BJ (cell line): Measurements from ENCODE around the gene CHI3L1. TPM values are rescaled to one million over a fixed set of nuclear protein-coding genes. Genes with fewer than 3 reads are reported as not detected.

Experiments used
- CTCF ChIA-PET: fragments of 350-600 bp; formaldehyde crosslinking; extraction: SDS; loops from one replicate; lab custom pipeline; 2021; ENCODE audit warnings: antibody characterized with exemption, inconsistent platforms; lab: Yijun Ruan, JAX
- POLR2A ChIA-PET: fragments of 300-600 bp; sonication (Branson Sonifier 250); formaldehyde crosslinking; extraction: SDS; loops from one replicate; lab custom pipeline; 2021; ENCODE audit warnings: antibody characterized with exemption; lab: Charles Lee
- DNase-seq: peaks from one replicate; pipeline ENCODE4 v3.0.0-alpha.2; 2011; ENCODE audit warnings: low read depth
- H3K27me3 ChIP-seq: 2 replicates; pipeline ENCODE4 v1.6.0; 2011; ENCODE audit warnings: low read length; ENCODE audit not compliant: control insufficient read depth, insufficient read depth
- H3K36me3 ChIP-seq: 2 replicates; pipeline ENCODE4 v1.5.1; 2011; ENCODE audit warnings: low read length; ENCODE audit not compliant: control insufficient read depth, insufficient read depth
- H3K4me3 ChIP-seq: 2 replicates; pipeline ENCODE4 v1.5.1; 2011; ENCODE audit warnings: low read depth, mild to moderate bottlenecking, control low read depth, low read length
- CTCF ChIP-seq: IDR thresholded peaks from 2 replicates; pipeline ENCODE4 v1.5.1; 2011; ENCODE audit warnings: low read depth, mild to moderate bottlenecking, control low read depth, inconsistent platforms, low read length, moderate library complexity; ENCODE audit not compliant: insufficient read depth
- polyA plus RNA-seq: library from polyadenylated mRNA; depleted of rRNA; stranded (reverse); fragments of >200 nt; gene quantifications from 2 replicates; pipeline ENCODE4 v1.2.3, GENCODE V29; 2011

Gene CHI3L1
- polyA plus RNA-seq, 1 experiment = 0.20 TPM

DNA sequence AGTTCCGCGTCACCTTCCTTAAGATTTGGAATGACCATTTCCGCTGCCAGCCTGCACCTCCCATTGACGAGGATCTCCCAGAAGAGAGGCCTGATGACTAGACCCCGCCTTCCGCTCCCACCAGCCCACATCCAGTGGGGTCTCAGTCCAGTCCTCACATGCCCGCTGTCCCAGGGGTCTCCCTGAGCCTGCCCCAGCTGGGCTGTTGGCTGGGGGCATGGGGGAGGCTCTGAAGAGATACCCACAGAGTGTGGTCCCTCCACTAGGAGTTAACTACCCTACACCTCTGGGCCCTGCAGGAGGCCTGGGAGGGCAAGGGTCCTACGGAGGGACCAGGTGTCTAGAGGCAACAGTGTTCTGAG is 20.7 kb downstream of the CHI3L1 start:
- TF ChIP-seq CTCF = no peak
- no peak for DNase-seq
- Histone ChIP-seq H3K4me3 (no peak overlapping the region), H3K27me3 (no peaks in the 10 kb centered on the region; the same call in 1 of the 2 replicates), H3K36me3 (no peaks in the 10 kb centered on the region)
- CTCF ChIA-PET = interaction anchor here (1.0 to 12.2 kb wide), 5 partner anchors 10 to 126 kb away, joined by 3 to 183 read pairs (median 4); partner anchors contain the start of genes ADORA1 and MYBPH
- POLR2A ChIA-PET = no interaction called here

GRCh38 chr1:203165101-203165799 is 21.3 kb downstream of the CHI3L1 start:
- DNase-seq = no peak
- Histone ChIP-seq H3K36me3 (no peaks in the 10 kb centered on the region), H3K4me3 (no peak overlapping the region), H3K27me3 (no peaks in the 10 kb centered on the region; the same call in 1 of the 2 replicates)
- no peak for TF ChIP-seq CTCF
- CTCF ChIA-PET = interaction anchor here (1.0 to 12.2 kb wide), 4 partner anchors 16 to 126 kb away, joined by 3 to 183 read pairs (median 12); partner anchors contain the start of gene ADORA1
- POLR2A ChIA-PET = no interaction called here

DNA sequence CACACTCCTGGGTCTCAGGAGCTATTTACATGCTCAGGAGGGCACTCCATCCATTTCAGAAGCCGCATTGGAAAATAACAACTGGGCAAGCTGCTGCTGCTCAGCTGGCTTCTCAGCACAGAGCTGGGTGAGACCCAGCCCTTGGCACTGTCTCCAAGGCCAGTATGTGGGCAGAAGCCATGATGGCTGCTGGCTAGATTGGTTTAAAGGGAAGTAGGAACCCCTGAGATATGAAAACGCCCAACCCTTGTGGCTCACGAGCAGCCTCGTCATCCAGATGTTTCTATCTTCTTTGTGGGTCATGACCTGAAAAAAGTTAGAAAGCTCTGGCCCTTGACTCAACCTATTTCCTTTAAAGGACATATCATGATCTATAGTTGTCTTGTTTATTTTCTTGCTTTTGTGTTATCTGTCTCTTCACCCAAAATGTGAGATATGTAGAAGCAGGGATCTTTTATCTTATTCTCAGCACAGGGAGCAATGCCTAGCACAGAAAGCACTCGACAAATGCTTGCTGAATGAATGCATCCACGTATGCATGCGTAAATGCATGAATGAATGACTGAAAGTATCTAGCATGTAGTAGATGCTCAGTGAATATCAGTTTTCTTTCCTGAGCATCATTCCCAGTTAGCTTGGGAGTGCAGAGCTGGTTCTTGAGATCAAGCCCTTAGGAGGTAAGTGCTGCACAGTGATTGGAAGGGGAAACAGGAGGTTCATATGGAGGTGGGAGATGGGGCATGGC is 22.4 kb downstream of the CHI3L1 start:
- no peaks in the 10 kb centered on the region; the same call in 1 of the 2 replicates for H3K27me3 ChIP-seq
- TF ChIP-seq CTCF = no peak
- H3K4me3 ChIP-seq = no peak overlapping the region
- DNase-seq = no peak
- ChIA-PET POLR2A (no interaction called here), CTCF (interaction anchor here (1.0 to 1.7 kb wide), 4 partner anchors 8 to 104 kb away, joined by 3 to 4 read pairs (median 4); partner anchors contain the start of gene MYBPH)
- no peaks in the 10 kb centered on the region for H3K36me3 ChIP-seq

GRCh38 chr1:203162403-203162802 is 24.1 kb downstream of the CHI3L1 start:
- ChIA-PET POLR2A (no interaction called here), CTCF (interaction anchor here (1.1 to 3.3 kb wide), 5 partner anchors 10 to 123 kb away, joined by 3 to 21 read pairs (median 4); no protein-coding TSS in a partner anchor)
- TF ChIP-seq CTCF = no peak
- no peak for DNase-seq
- Histone ChIP-seq H3K4me3 (no peak overlapping the region), H3K36me3 (no peaks in the 10 kb centered on the region), H3K27me3 (no peaks in the 10 kb centered on the region; the same call in 1 of the 2 replicates)

DNA sequence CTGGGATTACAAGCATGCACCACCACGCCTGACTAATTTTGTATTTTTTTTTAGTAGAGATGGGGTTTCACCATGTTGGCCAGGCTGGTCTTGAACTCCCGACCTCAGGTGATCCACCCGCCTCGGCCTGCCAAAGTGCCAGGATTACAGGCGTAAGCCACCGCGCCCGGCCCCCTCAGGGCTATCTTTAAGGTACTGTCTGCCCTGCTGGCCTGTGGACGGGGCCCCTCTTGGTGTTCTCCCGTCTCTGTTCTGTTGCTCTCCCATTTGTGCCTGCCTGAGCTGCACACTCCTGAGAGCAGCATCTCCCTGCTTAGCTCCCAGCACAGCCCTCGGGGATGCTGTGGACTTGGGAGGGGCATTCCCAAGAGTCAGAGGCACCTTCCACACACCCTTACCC is 24.8 kb downstream of the CHI3L1 start:
- CTCF ChIA-PET = interaction anchor here (1.1 to 3.3 kb wide), 4 partner anchors 10 to 123 kb away, joined by 3 to 21 read pairs (median 4); no protein-coding TSS in a partner anchor
- Histone ChIP-seq H3K27me3 (no peaks in the 10 kb centered on the region; the same call in 1 of the 2 replicates), H3K4me3 (no peak overlapping the region), H3K36me3 (no peaks in the 10 kb centered on the region)
- no peak for TF ChIP-seq CTCF
- DNase-seq = no peak
- POLR2A ChIA-PET = no interaction called here
